OCI-LY7 (cell line): ENCODE results near the gene DYNC1I1. TPM values are rescaled to one million over a fixed set of nuclear protein-coding genes. Genes with fewer than 3 reads are reported as not detected.

Experiments used
- BruUV-seq: library from RNA; stranded (reverse); fragments of 400-500 nt; replicated peaks from 2 replicates; lab custom pipeline; 2021; lab: Mats Ljungman, UMichigan
- CTCF ChIA-PET: fragments of 300-600 bp; sonication (Branson Sonifier 250); formaldehyde crosslinking; loops from one replicate; lab custom pipeline; 2022; ENCODE audit warnings: antibody characterized with exemption; ENCODE audit not compliant: unreplicated experiment; lab: Charles Lee
- POLR2A ChIA-PET: fragments of 300-600 bp; sonication (Branson Sonifier 250); formaldehyde crosslinking; loops from one replicate; lab custom pipeline; 2022; ENCODE audit warnings: antibody characterized with exemption; lab: Charles Lee
- DNase-seq: peaks from one replicate; pipeline ENCODE4 v3.0.0-alpha.2; 2015; ENCODE audit warnings: low spot score
- H2AFZ ChIP-seq: fragments of 200-600 bp; sonication (generic), shearing (Covaris generic); 2 replicates; pipeline ENCODE4 v1.6.1; 2014; ENCODE audit warnings: mild to moderate bottlenecking, antibody characterized with exemption, low read length, moderate library complexity
- H3K27ac ChIP-seq: fragments of 200-600 bp; sonication (generic); 2 replicates; pipeline ENCODE4 v1.5.1; 2014; ENCODE audit warnings: mixed run types, low read depth, mild to moderate bottlenecking, moderate library complexity, low read length, inconsistent platforms; ENCODE audit not compliant: poor library complexity, severe bottlenecking
- H3K36me3 ChIP-seq: fragments of 200-600 bp; sonication (generic); 2 replicates; pipeline ENCODE4 v1.6.1; 2014; ENCODE audit warnings: mild to moderate bottlenecking, antibody characterized with exemption, low read length, moderate library complexity, mixed read lengths; ENCODE audit not compliant: insufficient read depth
- H3K4me1 ChIP-seq: fragments of 200-600 bp; sonication (generic); 2 replicates; pipeline ENCODE4 v1.5.1; 2014; ENCODE audit warnings: mild to moderate bottlenecking, low read length; ENCODE audit not compliant: insufficient read depth, poor library complexity, severe bottlenecking
- H3K4me2 ChIP-seq: fragments of 200-600 bp; sonication (generic); 2 replicates; pipeline ENCODE4 v1.6.1; 2014; ENCODE audit warnings: mild to moderate bottlenecking, low read length
- H3K4me3 ChIP-seq: fragments of 200-600 bp; sonication (generic); 2 replicates; pipeline ENCODE4 v1.5.1; 2014; ENCODE audit warnings: mild to moderate bottlenecking, low read depth, low read length; ENCODE audit not compliant: poor library complexity, severe bottlenecking
- H3K79me2 ChIP-seq: fragments of 200-600 bp; sonication (generic); 2 replicates; pipeline ENCODE4 v1.6.1; 2016; ENCODE audit warnings: low read depth, mild to moderate bottlenecking, low read length, moderate library complexity, mixed read lengths; ENCODE audit not compliant: insufficient read depth
- H3K9me2 ChIP-seq: fragments of 200-600 bp; sonication (generic); 2 replicates; pipeline ENCODE4 v1.6.1; 2016; ENCODE audit warnings: mild to moderate bottlenecking, low read length, mixed read lengths; ENCODE audit not compliant: insufficient read depth
- H3K9me3 ChIP-seq: fragments of 200-600 bp; sonication (generic); 2 replicates; pipeline ENCODE4 v1.6.1; 2014; ENCODE audit warnings: mild to moderate bottlenecking, mixed run types, low read length, mixed read lengths
- H4K20me1 ChIP-seq: fragments of 200-600 bp; sonication (generic); 2 replicates; pipeline ENCODE4 v1.6.1; 2014; ENCODE audit warnings: mild to moderate bottlenecking, antibody characterized with exemption, low read length, moderate library complexity, mixed read lengths; ENCODE audit not compliant: insufficient read depth
- EZH2phosphoT487 ChIP-seq: fragments of 200-600 bp; sonication (generic); IDR thresholded peaks from 2 replicates; pipeline ENCODE4 v1.6.1; 2018; ENCODE audit warnings: low read depth, borderline replicate concordance, mild to moderate bottlenecking, mixed run types, antibody characterized with exemption, low read length, moderate library complexity, mixed read lengths
- intact Hi-C: fragments of 100-400 bp; cut with micrococcal nuclease; formaldehyde crosslinking; loops from one replicate; pipeline ENCODE4 v1.10.0; 2022; ENCODE audit not compliant: unreplicated experiment
- total RNA-seq, 2 experiments: library from RNA; depleted of rRNA in 1 of 2; stranded (reverse); fragments of >200 nt in 1 of 2; shearing (Covaris generic) in 1 of 2; gene quantifications; 2 replicates each; pipeline ENCODE4 v1.2.3, GENCODE V29; 2014 to 2022
- TF ChIP-seq, protein P1 (sequence below): fragments of 200-600 bp; sonication (generic); conservative IDR thresholded peaks from 2 replicates; pipeline ENCODE4 v1.5.1; 2014; ENCODE audit warnings: mild to moderate bottlenecking, antibody characterized with exemption, low read length, moderate library complexity, mixed read lengths

The DYNC1I1 gene
- total RNA-seq, 2 experiments from 2014 or later: not detected

DNA sequence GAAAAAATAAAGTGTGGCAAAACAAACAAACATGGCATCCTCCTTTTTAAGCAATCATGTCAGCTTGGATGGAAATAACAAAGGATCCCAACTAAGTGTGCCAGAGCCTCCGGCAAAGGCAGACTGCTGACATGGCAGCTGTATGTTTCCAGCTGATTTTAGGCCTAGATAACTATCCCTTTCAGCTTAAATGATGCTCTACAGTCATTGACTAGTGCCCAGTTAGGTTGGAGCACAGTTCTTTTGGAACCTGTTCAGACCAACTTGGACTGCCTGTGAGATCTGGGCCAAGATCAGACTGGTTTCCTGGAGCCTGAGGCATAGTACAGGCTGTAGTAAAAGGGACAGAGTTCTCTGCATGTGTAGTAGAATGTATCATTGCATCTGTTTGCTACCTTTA, 128.7 kb downstream of the DYNC1I1 start:
- DNase-seq: no peak
- H2AFZ ChIP-seq: no peak overlapping the region
- no peak overlapping the region for H3K27ac ChIP-seq
- no peaks in the 10 kb centered on the region for H3K9me3 ChIP-seq
- no TSS peak for BruUV-seq
- ChIA-PET CTCF (no interaction called here), POLR2A (no interaction called here)
- H3K36me3 ChIP-seq: no peaks in the 10 kb centered on the region
- H3K4me2 ChIP-seq: no peak overlapping the region
- H3K79me2 ChIP-seq: no peaks in the 10 kb centered on the region
- no peaks in the 10 kb centered on the region for H3K9me2 ChIP-seq
- no peak for TF ChIP-seq EZH2phosphoT487
- TF ChIP-seq, protein P1, sequence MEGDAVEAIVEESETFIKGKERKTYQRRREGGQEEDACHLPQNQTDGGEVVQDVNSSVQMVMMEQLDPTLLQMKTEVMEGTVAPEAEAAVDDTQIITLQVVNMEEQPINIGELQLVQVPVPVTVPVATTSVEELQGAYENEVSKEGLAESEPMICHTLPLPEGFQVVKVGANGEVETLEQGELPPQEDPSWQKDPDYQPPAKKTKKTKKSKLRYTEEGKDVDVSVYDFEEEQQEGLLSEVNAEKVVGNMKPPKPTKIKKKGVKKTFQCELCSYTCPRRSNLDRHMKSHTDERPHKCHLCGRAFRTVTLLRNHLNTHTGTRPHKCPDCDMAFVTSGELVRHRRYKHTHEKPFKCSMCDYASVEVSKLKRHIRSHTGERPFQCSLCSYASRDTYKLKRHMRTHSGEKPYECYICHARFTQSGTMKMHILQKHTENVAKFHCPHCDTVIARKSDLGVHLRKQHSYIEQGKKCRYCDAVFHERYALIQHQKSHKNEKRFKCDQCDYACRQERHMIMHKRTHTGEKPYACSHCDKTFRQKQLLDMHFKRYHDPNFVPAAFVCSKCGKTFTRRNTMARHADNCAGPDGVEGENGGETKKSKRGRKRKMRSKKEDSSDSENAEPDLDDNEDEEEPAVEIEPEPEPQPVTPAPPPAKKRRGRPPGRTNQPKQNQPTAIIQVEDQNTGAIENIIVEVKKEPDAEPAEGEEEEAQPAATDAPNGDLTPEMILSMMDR: no peak
- intact Hi-C loops: no loop called here
- peaks cover 10% of the 10 kb centered on the region for H3K4me1 ChIP-seq
- H3K4me3 ChIP-seq: no peak overlapping the region
- no peaks in the 10 kb centered on the region for H4K20me1 ChIP-seq

GRCh38 chr7:95904099-95904498, 131.7 kb downstream of the DYNC1I1 start:
- Histone ChIP-seq H3K9me2 (no peaks in the 10 kb centered on the region), H4K20me1 (no peaks in the 10 kb centered on the region), H3K4me1 (no peaks in the 10 kb centered on the region), H3K4me3 (no peak overlapping the region), H3K27ac (no peak overlapping the region), H2AFZ (no peak overlapping the region), H3K36me3 (no peaks in the 10 kb centered on the region), H3K79me2 (no peaks in the 10 kb centered on the region), H3K9me3 (no peaks in the 10 kb centered on the region), H3K4me2 (no peak overlapping the region)
- no peak for TF ChIP-seq EZH2phosphoT487
- TF ChIP-seq, protein P1: no peak
- CTCF ChIA-PET: no interaction called here
- POLR2A ChIA-PET: interaction anchor here (0.5 kb wide), 1 partner anchor 1441 kb away, joined by 6 read pairs; no protein-coding TSS in a partner anchor
- DNase-seq: no peak
- no TSS peak for BruUV-seq
- intact Hi-C loops: no loop called here

DNA sequence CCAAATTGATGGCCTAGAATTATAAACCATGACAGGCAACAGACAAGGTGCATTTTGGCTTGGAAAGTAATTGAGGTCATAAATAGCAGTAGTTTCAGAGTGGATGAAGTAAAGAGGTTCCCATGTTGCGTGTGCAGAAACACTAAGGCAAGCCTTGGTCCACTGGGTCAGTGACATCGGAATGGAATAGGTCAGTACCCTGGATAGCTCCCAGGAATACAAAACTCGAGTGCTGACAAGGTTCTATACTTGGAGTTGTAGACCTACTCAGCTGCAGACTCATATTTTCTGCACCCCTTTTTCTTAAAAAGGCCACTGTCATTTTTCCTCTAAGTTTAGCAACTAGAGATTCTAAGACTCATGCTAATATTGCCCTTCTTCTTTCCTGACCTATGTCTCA, 132.8 kb downstream of the DYNC1I1 start:
- POLR2A ChIA-PET: interaction anchor here (0.6 to 0.7 kb wide), 2 partner anchors 728 to 950 kb away, joined by 3 to 4 read pairs; no protein-coding TSS in a partner anchor
- Histone ChIP-seq H3K4me2 (no peak overlapping the region), H2AFZ (no peak overlapping the region), H3K4me1 (no peaks in the 10 kb centered on the region), H3K9me2 (no peaks in the 10 kb centered on the region), H3K36me3 (no peaks in the 10 kb centered on the region), H3K79me2 (no peaks in the 10 kb centered on the region), H3K9me3 (no peaks in the 10 kb centered on the region), H3K4me3 (no peak overlapping the region), H3K27ac (no peak overlapping the region), H4K20me1 (no peaks in the 10 kb centered on the region)
- TF ChIP-seq, protein P1: no peak
- TF ChIP-seq EZH2phosphoT487: no peak
- CTCF ChIA-PET: no interaction called here
- intact Hi-C loops: no loop called here
- no peak for DNase-seq
- no TSS peak for BruUV-seq
